Body of pancreas (tissue), 4 donors: ENCODE results near the gene TPD52L1.

Source experiments
- POLR2A ChIP-seq, 3 donors: fragments of 450-650 bp; IDR thresholded peaks; one replicate each; pipeline ENCODE4 v1.6.1; 2016; ENCODE audit warnings: antibody characterized with exemption in 3 of 3, mild to moderate bottlenecking in 2 of 3
- TF ChIP-seq, protein P1 (sequence below), 7 experiments: fragments of 450-650 bp in 4 of 7; fragments of 200-600 bp in 3 of 7; sonication (generic) in 3 of 7; IDR thresholded peaks; one replicate each; pipeline ENCODE4 v1.5.1; 2016 to 2019; ENCODE audit warnings: antibody characterized with exemption in 7 of 7

DNA sequence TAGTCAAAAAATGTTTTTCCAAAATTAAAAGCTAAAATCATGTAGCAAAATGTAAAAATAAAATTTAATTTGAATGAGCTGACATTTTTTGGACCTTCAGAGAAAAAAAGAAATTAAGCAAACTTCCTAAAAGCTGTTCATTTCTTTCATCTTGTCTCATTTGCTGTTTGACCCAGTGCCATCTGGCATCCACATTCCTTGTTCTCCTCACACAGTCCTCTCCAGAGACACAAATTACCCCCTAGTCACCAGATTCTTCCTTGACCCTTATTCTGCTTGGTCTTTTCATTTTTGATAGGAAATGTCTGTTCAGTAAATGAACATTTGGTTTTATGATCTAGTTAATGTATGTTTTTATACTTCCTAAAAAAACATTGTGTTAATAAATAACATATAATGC is 93.0 kb downstream of the TPD52L1 start:
- no peak for TF ChIP-seq POLR2A (IDR thresholded peaks at IDR 0.05)
- TF ChIP-seq, protein P1, sequence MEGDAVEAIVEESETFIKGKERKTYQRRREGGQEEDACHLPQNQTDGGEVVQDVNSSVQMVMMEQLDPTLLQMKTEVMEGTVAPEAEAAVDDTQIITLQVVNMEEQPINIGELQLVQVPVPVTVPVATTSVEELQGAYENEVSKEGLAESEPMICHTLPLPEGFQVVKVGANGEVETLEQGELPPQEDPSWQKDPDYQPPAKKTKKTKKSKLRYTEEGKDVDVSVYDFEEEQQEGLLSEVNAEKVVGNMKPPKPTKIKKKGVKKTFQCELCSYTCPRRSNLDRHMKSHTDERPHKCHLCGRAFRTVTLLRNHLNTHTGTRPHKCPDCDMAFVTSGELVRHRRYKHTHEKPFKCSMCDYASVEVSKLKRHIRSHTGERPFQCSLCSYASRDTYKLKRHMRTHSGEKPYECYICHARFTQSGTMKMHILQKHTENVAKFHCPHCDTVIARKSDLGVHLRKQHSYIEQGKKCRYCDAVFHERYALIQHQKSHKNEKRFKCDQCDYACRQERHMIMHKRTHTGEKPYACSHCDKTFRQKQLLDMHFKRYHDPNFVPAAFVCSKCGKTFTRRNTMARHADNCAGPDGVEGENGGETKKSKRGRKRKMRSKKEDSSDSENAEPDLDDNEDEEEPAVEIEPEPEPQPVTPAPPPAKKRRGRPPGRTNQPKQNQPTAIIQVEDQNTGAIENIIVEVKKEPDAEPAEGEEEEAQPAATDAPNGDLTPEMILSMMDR (IDR thresholded peaks at IDR 0.05) = no peak
